Activated CD4-positive, CD25-positive, alpha-beta regulatory T cell treated with anti-CD3 and anti-CD28 coated beads, Interleukin-2, amount 50 U/mL, for 72 hours (primary cell): ENCODE data around the gene CNNM2.

ENCODE experiments used
- DNase-seq: peaks from one replicate; pipeline ENCODE4 v3.0.0; 2021

The CNNM2 gene

GRCh38 chr10:103078309-103078615 is 160.2 kb downstream of the CNNM2 start:
- no peak for DNase-seq

GRCh38 chr10:103078676-103079075 is 160.6 kb downstream of the CNNM2 start:
- DNase-seq: no peak

GRCh38 chr10:103079100-103079499 is 161.0 kb downstream of the CNNM2 start:
- DNase-seq: no peak

- DNase-seq: no peak
These were observed 161.9 kb downstream of the CNNM2 start for GRCh38 chr10:103079946-103080345.

GRCh38 chr10:103080891-103081581 is 162.9 kb downstream of the CNNM2 start:
- no peak for DNase-seq

- no peak for DNase-seq
These were observed 164.6 kb downstream of the CNNM2 start for GRCh38 chr10:103082683-103083082.

GRCh38 chr10:103083266-103083976 is 165.3 kb downstream of the CNNM2 start:
- DNase-seq: no peak

GRCh38 chr10:103083977-103084320 is 165.9 kb downstream of the CNNM2 start:
- DNase-seq: no peak

GRCh38 chr10:103086261-103086660 is 168.2 kb downstream of the CNNM2 start:
- no peak for DNase-seq

GRCh38 chr10:103086799-103087198 is 168.7 kb downstream of the CNNM2 start:
- no peak for DNase-seq

GRCh38 chr10:103089493-103089892 is 171.4 kb downstream of the CNNM2 start:
- DNase-seq: no peak

GRCh38 chr10:103090911-103091310 is 172.8 kb downstream of the CNNM2 start:
- DNase-seq: no peak

- DNase-seq: no peak
These were observed 176.9 kb downstream of the CNNM2 start for GRCh38 chr10:103095005-103095404.

GRCh38 chr10:103096130-103096529 is 178.0 kb downstream of the CNNM2 start:
- no peak for DNase-seq

GRCh38 chr10:103098240-103098639 is 180.1 kb downstream of the CNNM2 start:
- no peak for DNase-seq

GRCh38 chr10:103100620-103101019 is 182.5 kb downstream of the CNNM2 start:
- DNase-seq: no peak

- no peak for DNase-seq
These were observed 184.1 kb downstream of the CNNM2 start for GRCh38 chr10:103102195-103102594.

- no peak for DNase-seq
These were observed 185.9 kb downstream of the CNNM2 start for GRCh38 chr10:103103989-103104388.

- no peak for DNase-seq
These were observed 186.6 kb downstream of the CNNM2 start for GRCh38 chr10:103104721-103105120.

GRCh38 chr10:103105462-103105861 is 187.4 kb downstream of the CNNM2 start:
- DNase-seq: no peak

- DNase-seq: no peak
These were observed 188.4 kb downstream of the CNNM2 start for GRCh38 chr10:103106539-103106938.

- no peak for DNase-seq
These were observed 191.7 kb downstream of the CNNM2 start for GRCh38 chr10:103109821-103110220.

- DNase-seq: no peak
These were observed 192.3 kb downstream of the CNNM2 start for GRCh38 chr10:103110407-103110806.

GRCh38 chr10:103111031-103111917 is 193.2 kb downstream of the CNNM2 start:
- no peak for DNase-seq
